Middle frontal gyrus (tissue), 1 donor: ENCODE results near the gene SHANK2.

ENCODE experiments used
- DNase-seq: peaks from one replicate; pipeline ENCODE4 v3.0.0-alpha.2; 2015; ENCODE audit warnings: low spot score; ENCODE audit errors: extremely low spot score

Gene SHANK2

GRCh38 chr11:71202598-71202944 lies 49.8 kb downstream of the SHANK2 start:
- DNase-seq = no peak
